OCI-LY7 (cell line): ENCODE measurements around the gene PITPNC1.

ENCODE experiments used
- CTCF ChIP-seq: fragments of 200-600 bp; sonication (generic); conservative IDR thresholded peaks from 2 replicates; pipeline ENCODE4 v1.5.1; 2014; ENCODE audit warnings: mild to moderate bottlenecking, antibody characterized with exemption, low read length, moderate library complexity, mixed read lengths
- EZH2phosphoT487 ChIP-seq: fragments of 200-600 bp; sonication (generic); IDR thresholded peaks from 2 replicates; pipeline ENCODE4 v1.6.1; 2018; ENCODE audit warnings: low read depth, borderline replicate concordance, mild to moderate bottlenecking, mixed run types, antibody characterized with exemption, low read length, moderate library complexity, mixed read lengths

- TF ChIP-seq CTCF (no peak), EZH2phosphoT487 (no peak)
Measured at GRCh38 chr17:67496286-67496685, 119.2 kb downstream of the PITPNC1 start.
